GM12864 (cell line): ENCODE measurements around the gene TTLL5.

ENCODE experiments used
- DNase-seq: peaks from one replicate; pipeline ENCODE4 v3.0.0-alpha.2; 2011; ENCODE audit warnings: low read depth
- H3K4me3 ChIP-seq: 2 replicates; pipeline ENCODE4 v1.5.1; 2011; ENCODE audit warnings: mild to moderate bottlenecking, low read depth, low read length, control low read depth
- TF ChIP-seq, protein P1 (sequence below): IDR thresholded peaks from 2 replicates; pipeline ENCODE4 v1.5.1; 2011; ENCODE audit warnings: low read depth, mild to moderate bottlenecking, moderate library complexity, low read length, control low read depth, inconsistent platforms; ENCODE audit errors: missing control alignments

TTLL5 gene

DNA sequence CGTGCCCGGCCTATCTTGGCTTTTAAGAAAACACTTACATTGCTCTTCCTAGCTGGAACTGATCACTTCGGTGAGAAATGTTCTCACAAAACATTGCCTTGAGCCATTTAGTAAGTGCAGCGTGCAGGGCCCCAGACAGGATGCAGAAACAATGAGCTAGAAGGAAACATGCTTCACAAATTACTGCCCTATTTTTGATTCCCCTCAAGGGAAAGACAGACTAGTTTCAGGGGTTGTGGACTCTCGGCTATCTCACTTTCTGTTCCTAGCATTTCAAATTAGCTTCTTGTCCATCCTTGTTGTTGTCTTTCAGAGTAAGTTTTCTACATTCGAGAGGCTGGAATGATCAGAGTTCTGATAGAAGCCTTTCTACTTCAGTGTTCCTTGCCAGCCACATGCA lies 299.2 kb downstream of the TTLL5 start:
- TF ChIP-seq, protein P1, sequence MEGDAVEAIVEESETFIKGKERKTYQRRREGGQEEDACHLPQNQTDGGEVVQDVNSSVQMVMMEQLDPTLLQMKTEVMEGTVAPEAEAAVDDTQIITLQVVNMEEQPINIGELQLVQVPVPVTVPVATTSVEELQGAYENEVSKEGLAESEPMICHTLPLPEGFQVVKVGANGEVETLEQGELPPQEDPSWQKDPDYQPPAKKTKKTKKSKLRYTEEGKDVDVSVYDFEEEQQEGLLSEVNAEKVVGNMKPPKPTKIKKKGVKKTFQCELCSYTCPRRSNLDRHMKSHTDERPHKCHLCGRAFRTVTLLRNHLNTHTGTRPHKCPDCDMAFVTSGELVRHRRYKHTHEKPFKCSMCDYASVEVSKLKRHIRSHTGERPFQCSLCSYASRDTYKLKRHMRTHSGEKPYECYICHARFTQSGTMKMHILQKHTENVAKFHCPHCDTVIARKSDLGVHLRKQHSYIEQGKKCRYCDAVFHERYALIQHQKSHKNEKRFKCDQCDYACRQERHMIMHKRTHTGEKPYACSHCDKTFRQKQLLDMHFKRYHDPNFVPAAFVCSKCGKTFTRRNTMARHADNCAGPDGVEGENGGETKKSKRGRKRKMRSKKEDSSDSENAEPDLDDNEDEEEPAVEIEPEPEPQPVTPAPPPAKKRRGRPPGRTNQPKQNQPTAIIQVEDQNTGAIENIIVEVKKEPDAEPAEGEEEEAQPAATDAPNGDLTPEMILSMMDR = no peak
- DNase-seq = peak; percentile 61
- no peak overlapping the region for H3K4me3 ChIP-seq

GRCh38 chr14:75961662-75962061 lies 300.6 kb downstream of the TTLL5 start:
- no peak for DNase-seq
- H3K4me3 ChIP-seq = no peak overlapping the region
- TF ChIP-seq, protein P1 = no peak

DNA sequence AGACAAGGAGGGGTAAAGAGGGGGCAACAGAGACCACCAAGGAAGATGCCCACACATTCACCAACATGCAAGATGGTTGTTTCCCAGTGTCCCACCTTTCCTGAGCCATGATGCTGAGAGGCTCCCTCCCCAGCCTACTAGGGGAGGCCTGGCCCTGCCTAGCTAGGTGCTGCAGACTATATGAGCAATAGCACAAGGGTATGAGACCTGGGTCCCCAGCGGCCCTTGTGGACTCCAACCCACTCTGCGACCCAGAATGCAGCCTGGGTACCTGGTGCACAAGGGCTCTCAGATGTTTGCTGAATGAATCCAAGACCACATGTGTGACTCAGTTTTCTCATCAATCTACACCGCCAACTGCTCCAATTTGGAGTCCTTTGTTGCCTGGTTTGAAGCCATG lies 306.8 kb downstream of the TTLL5 start:
- TF ChIP-seq, protein P1 = no peak
- H3K4me3 ChIP-seq = no peak overlapping the region
- DNase-seq = no peak

DNA sequence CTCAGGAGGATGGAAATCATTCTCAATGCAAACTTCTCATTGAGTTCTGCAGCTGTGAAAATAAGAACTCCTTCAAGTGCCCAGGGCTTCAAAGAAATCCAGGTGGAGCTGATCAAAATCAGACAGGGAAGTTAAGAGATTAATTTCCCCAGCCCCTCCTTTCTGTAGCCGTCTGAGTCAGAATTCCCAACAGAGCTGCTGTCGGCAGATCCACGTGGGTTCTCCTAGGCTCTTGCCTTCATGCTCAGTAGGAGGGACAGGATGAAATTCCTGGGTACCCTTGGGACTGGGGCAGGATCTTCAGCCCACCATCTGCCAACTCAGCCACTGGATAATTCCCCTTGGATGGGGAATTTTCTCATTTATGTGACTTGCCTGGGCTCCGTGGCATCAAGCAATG lies 307.4 kb downstream of the TTLL5 start:
- no peak overlapping the region for H3K4me3 ChIP-seq
- no peak for DNase-seq
- TF ChIP-seq, protein P1 = no peak

DNA sequence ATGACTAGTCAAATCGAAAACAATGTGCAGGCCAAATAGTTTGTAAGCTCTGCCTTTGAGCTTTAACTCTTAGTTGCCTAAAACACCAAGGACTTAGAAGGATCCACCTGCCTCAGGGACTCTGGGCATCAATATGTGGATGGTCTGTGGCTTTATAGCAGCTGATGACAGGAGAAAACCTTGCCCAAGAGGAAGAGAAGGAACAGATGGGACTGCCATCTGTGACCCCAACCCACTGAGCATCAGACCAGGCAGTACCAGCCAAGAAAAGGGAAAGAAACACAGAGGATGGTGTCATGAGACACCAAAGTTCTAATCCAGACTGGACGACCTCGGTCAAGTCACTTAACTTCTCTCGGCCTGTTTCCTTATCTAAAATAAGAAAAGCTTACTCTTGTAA lies 308.1 kb downstream of the TTLL5 start:
- no peak for DNase-seq
- no peak overlapping the region for H3K4me3 ChIP-seq
- TF ChIP-seq, protein P1 = no peak

DNA sequence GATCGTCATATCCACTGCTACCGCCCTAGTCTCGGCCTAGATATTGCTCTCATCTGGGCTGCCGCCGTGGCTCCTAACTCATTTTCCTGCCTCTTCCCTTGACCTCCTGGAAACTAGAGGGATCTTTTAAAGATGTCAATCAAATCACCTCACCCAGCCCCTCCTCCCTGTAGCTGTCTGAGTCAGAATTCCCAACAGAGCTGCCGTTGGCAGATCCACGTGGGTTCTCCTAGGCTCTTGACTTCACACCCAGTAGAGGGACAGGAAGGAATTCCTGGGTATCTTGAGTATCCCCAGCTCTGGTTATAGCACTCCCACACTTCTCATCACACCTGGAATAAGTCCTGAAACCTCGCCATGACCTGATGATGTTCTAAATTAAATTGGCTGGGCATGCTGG lies 308.8 kb downstream of the TTLL5 start:
- no peak overlapping the region for H3K4me3 ChIP-seq
- no peak for DNase-seq
- TF ChIP-seq, protein P1 = no peak

DNA sequence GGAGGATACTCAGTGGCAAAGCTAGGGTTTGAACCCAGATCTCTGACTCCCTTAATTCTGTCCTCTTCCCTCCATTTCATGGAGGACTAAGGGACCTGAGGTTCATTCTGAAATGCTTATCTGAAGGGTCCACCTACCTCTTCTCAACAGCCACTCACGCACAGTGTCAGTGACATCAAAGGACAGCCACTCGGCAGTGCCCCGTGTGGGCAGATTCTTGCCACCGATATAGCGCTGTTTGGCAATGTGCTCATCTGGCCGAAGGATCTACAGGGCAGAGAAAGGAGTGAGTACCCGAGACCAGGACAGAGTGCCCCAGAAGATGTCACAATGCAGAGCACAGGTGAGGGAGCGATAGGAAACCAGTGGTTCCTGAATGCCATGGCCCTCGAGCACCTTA lies 309.9 kb downstream of the TTLL5 start:
- H3K4me3 ChIP-seq = no peak overlapping the region
- no peak for DNase-seq
- TF ChIP-seq, protein P1 = no peak
